ENCODE results near the gene PLCH1.
"Not testable (repeated sequence)": the region's sequence is repeated elsewhere in the genome, so short reads cannot be mapped to it uniquely, and the experiment has no call there.

Gene PLCH1

DNA sequence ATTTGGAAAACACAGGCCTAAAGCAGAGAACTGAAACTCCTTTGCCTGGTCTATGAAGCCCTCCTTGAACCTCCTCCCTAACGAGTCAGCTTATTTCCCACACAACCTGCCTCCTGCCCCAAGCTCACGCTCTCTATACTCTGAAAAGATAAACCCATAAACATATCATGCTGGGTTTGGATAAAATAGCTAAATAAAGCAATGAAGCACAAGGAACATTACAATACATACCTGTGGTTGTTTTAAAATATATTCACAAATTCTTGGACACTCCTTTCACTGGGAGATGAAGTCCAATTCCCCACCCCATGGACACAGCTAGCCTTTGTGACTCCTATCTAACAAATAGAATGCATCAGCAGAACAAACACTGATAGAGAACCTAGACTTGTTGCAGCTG is 98.2 kb downstream of the PLCH1 start:
- H3K36me3 ChIP-seq (replicated peaks): no peaks in the 10 kb centered on the region
- H3K27ac ChIP-seq: no peak overlapping the region
- H3K27me3 ChIP-seq (replicated peaks): no peaks in the 10 kb centered on the region
- no peak overlapping the region for H3K4me3 ChIP-seq (ENCODE audit: low read depth, low read length)
- TF ChIP-seq, protein P1, sequence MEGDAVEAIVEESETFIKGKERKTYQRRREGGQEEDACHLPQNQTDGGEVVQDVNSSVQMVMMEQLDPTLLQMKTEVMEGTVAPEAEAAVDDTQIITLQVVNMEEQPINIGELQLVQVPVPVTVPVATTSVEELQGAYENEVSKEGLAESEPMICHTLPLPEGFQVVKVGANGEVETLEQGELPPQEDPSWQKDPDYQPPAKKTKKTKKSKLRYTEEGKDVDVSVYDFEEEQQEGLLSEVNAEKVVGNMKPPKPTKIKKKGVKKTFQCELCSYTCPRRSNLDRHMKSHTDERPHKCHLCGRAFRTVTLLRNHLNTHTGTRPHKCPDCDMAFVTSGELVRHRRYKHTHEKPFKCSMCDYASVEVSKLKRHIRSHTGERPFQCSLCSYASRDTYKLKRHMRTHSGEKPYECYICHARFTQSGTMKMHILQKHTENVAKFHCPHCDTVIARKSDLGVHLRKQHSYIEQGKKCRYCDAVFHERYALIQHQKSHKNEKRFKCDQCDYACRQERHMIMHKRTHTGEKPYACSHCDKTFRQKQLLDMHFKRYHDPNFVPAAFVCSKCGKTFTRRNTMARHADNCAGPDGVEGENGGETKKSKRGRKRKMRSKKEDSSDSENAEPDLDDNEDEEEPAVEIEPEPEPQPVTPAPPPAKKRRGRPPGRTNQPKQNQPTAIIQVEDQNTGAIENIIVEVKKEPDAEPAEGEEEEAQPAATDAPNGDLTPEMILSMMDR (IDR thresholded peaks at IDR 0.05; ENCODE audit: low read depth, low read length, missing control alignments): no peak
- DNase-seq: no peak
- in situ Hi-C loops (cut with HindIII; ENCODE audit: low pct_ligation_motif_present, low sequenced_read_pairs): no loop called here

DNA sequence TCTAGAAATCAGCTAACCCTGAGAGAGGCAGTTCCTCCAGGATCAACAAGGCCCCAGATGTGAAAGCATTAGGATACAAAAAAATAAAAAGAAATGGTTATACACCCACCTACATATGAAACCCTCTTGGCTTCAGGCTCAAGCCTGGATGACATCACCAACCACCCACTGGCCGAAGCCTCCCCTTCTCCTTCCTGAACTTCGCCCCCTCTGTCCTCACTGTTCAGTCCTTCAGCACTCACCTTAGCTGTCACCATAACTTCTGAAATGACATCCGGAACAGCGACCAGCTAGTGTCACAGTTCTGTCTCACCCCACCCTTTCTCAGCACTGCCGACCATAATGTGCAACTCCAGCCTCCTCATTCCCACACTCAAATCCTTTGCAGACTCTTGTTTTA is 98.7 kb downstream of the PLCH1 start:
- in situ Hi-C loops (cut with HindIII; ENCODE audit: low pct_ligation_motif_present, low sequenced_read_pairs): no loop called here
- no peak for DNase-seq
- Histone ChIP-seq H3K36me3 (replicated peaks) (no peaks in the 10 kb centered on the region), H3K4me3 (ENCODE audit: low read depth, low read length) (no peak overlapping the region), H3K27ac (no peak overlapping the region), H3K27me3 (replicated peaks) (no peaks in the 10 kb centered on the region)
- TF ChIP-seq, protein P1 (IDR thresholded peaks at IDR 0.05; ENCODE audit: low read depth, low read length, missing control alignments): no peak

DNA sequence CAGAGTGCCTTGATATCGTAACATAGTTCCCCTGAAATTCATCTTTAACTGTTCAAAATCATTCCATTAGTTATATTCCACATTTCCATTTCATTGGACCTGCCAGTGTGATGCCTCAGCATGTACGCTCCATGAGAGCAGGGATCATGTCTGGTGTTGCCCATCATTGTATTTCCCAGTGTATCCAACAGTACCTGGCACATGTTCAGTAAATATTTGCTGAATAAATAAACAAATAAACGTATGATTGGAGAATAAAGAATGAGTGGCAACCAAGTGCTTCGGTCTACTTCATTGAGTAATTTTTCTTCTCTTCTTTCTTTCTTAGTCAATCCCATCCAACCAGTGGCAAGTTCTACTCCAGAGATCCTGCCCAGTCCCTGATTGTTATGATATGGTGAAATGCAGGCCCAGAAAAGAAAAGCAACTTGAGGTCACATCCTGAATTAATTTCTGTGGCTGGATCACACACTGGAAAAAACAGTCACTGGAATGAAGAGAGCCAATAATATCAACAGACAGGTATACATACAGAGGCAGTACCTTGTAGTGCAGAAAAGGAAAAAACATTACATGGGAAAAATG is 101.2 kb downstream of the PLCH1 start:
- TF ChIP-seq, protein P1 (IDR thresholded peaks at IDR 0.05; ENCODE audit: low read depth, low read length, missing control alignments): no peak
- H3K27me3 ChIP-seq (replicated peaks): no peaks in the 10 kb centered on the region
- DNase-seq: no peak
- no peak overlapping the region for H3K4me3 ChIP-seq (ENCODE audit: low read depth, low read length)
- no peaks in the 10 kb centered on the region for H3K36me3 ChIP-seq (replicated peaks)
- in situ Hi-C loops (cut with HindIII; ENCODE audit: low pct_ligation_motif_present, low sequenced_read_pairs): no loop called here
- no peak overlapping the region for H3K27ac ChIP-seq

DNA sequence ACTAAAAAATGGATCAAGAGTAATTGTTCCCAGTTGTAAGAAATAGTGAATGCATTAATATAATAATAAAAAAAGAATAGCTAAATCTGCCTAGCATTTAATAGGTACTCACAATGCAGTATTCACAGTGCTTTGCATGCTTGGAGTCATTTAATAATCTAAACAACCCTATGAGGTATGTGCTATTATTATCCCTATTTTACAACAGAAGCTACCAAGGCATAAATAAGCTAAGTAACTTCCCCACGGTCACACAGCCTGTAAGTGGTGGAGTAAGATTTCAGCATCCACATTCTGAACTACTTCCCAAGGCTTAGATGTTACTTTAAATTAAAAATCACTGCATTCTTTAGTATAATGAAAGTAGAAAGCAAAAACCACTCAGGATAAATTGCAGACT is 102.9 kb downstream of the PLCH1 start:
- H3K27me3 ChIP-seq (replicated peaks): no peaks in the 10 kb centered on the region
- in situ Hi-C loops (cut with HindIII; ENCODE audit: low pct_ligation_motif_present, low sequenced_read_pairs): no loop called here
- TF ChIP-seq, protein P1 (IDR thresholded peaks at IDR 0.05; ENCODE audit: low read depth, low read length, missing control alignments): no peak

DNA sequence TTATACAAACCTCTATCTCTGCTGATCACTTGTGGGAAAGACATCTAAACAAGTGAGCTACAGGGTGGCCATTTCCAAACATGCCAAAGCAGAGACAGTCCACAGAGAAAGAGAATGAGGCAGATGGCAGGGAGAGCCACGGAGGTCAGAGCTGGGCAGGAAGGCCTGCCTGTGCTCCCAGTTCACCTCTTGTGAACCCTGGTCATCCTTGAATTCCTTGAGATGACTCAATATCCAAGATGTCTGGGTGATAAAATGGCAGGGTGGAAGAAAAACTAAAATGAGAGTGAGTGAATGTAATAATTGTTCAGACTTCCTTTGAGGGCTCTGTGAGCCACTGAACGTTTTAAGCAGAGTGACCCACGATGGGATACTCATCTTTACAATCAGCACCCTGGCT is 104.8 kb downstream of the PLCH1 start:
- H3K36me3 ChIP-seq (replicated peaks): no peaks in the 10 kb centered on the region
- H3K27me3 ChIP-seq (replicated peaks): no peaks in the 10 kb centered on the region
- no peak for DNase-seq
- TF ChIP-seq, protein P1 (IDR thresholded peaks at IDR 0.05; ENCODE audit: low read depth, low read length, missing control alignments): no peak
- no peak overlapping the region for H3K4me3 ChIP-seq (ENCODE audit: low read depth, low read length)
- in situ Hi-C loops (cut with HindIII; ENCODE audit: low pct_ligation_motif_present, low sequenced_read_pairs): no loop called here
- H3K27ac ChIP-seq: no peak overlapping the region

More for the DNA sequence above, 102.9 kb downstream of the PLCH1 start:
- H3K4me3 ChIP-seq (ENCODE audit: low read depth, low read length): no peak overlapping the region
- H3K36me3 ChIP-seq (replicated peaks): no peaks in the 10 kb centered on the region
- no peak for DNase-seq
- no peak overlapping the region for H3K27ac ChIP-seq

DNA sequence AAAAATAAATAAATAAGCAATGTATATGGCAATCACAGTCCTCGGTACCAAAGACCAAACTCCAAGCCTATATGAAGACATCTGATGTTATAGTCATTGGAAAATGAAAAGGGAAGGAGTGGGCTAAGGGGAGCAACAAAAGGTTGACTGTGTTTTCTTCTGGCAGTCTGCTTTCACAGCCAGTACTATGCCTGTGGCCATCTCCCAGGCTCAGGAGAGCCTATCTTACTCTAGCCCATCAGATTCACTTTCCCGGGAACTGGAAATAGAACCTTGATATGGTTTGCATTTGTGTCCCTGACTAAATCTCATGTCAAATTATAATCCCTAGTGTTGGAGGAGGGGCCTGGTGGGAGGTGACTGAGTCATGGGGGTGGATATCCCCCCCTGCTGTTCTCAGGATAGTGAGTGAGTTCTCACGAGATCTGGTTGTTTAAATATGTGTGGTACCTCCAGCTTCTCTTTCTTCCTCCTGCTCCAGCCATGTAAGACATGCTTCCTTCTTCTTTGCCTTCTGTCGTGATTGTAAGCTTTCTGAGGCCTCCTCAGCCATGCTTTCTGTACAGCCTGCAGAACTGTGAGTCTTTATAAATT is 105.3 kb downstream of the PLCH1 start:
- TF ChIP-seq, protein P1 (IDR thresholded peaks at IDR 0.05; ENCODE audit: low read depth, low read length, missing control alignments): no peak
- no peaks in the 10 kb centered on the region for H3K36me3 ChIP-seq (replicated peaks)
- no peak overlapping the region for H3K27ac ChIP-seq
- in situ Hi-C loops (cut with HindIII; ENCODE audit: low pct_ligation_motif_present, low sequenced_read_pairs): no loop called here
- no peak for DNase-seq
- H3K4me3 ChIP-seq (ENCODE audit: low read depth, low read length): no peak overlapping the region
- H3K27me3 ChIP-seq (replicated peaks): no peaks in the 10 kb centered on the region

DNA sequence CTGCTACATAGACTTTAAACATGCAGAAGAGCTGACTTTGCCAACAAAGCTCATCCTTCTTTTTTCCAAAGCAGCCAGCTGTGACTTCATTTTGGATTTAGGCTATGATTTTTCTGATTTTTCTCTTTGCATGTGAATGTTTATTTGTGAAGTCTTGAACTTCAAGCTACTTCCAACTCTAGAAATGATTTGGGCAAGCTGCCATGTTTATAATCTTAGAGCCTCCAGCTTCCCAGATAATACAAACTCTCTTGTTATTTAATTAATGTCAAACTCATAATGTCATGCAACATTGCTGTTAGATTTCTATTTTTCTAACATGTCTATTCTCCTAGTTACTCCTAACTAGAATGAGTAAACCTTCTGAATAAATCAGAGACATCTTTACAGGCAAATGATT is 106.4 kb downstream of the PLCH1 start:
- H3K27me3 ChIP-seq (replicated peaks); in situ Hi-C loops (cut with HindIII; ENCODE audit: low pct_ligation_motif_present, low sequenced_read_pairs); H3K36me3 ChIP-seq (replicated peaks); DNase-seq; H3K4me3 ChIP-seq (ENCODE audit: low read depth, low read length); H3K27ac ChIP-seq: not testable (repeated sequence)

Measured in brain microvascular endothelial cell (primary cell).